Parathyroid adenoma (tissue), 2 donors: ENCODE data around the gene HS6ST2.

ENCODE experiments used
- H2AFZ ChIP-seq: fragments of 300-600 bp; sonication (generic); one replicate; pipeline ENCODE4 v1.7.0; 2017; ENCODE audit warnings: antibody characterized with exemption, mild to moderate bottlenecking
- H3K27ac ChIP-seq: fragments of 300-600 bp; sonication (generic); one replicate; pipeline ENCODE4 v1.7.0; 2017
- H3K27me3 ChIP-seq: fragments of 300-600 bp; sonication (generic); one replicate; pipeline ENCODE4 v1.7.0; 2017; ENCODE audit warnings: low read length; ENCODE audit not compliant: control insufficient read depth, insufficient read depth
- H3K36me3 ChIP-seq: fragments of 300-600 bp; sonication (generic); one replicate; pipeline ENCODE4 v1.7.0; 2017; ENCODE audit warnings: low read length; ENCODE audit not compliant: control insufficient read depth, insufficient read depth
- H3K4me1 ChIP-seq: fragments of 300-600 bp; sonication (generic); one replicate; pipeline ENCODE4 v1.7.0; 2017; ENCODE audit warnings: control low read depth
- H3K4me2 ChIP-seq: fragments of 300-600 bp; sonication (generic); one replicate; pipeline ENCODE4 v1.7.0; 2017; ENCODE audit warnings: low read length
- H3K4me3 ChIP-seq: fragments of 300-600 bp; sonication (generic); one replicate; pipeline ENCODE4 v1.7.0; 2017; ENCODE audit warnings: low read depth, low read length
- H3K79me2 ChIP-seq: fragments of 300-600 bp; sonication (generic); one replicate; pipeline ENCODE4 v1.7.0; 2017; ENCODE audit warnings: control low read depth
- H3K9ac ChIP-seq: fragments of 300-600 bp; sonication (generic); one replicate; pipeline ENCODE4 v1.7.0; 2017; ENCODE audit warnings: mild to moderate bottlenecking
- H3K9me3 ChIP-seq: fragments of 300-600 bp; sonication (generic); one replicate; pipeline ENCODE4 v1.7.0; 2017; ENCODE audit warnings: low read length; ENCODE audit not compliant: control insufficient read depth
- TF ChIP-seq, protein P1 (sequence below): fragments of 300-600 bp; sonication (generic); IDR thresholded peaks from one replicate; pipeline ENCODE4 v1.7.0; 2017; ENCODE audit warnings: antibody characterized with exemption, mild to moderate bottlenecking
- donor health status: primary hyperparathyroidism.

HS6ST2 gene

GRCh38 chrX:132745593-132745992 is 212.8 kb downstream of the HS6ST2 start:
- Histone ChIP-seq H3K79me2 (no peaks in the 10 kb centered on the region), H2AFZ (no peak overlapping the region), H3K36me3 (no peaks in the 10 kb centered on the region), H3K4me1 (no peaks in the 10 kb centered on the region), H3K4me2 (no peak overlapping the region), H3K27ac (no peak overlapping the region), H3K27me3 (no peaks in the 10 kb centered on the region), H3K4me3 (no peak overlapping the region), H3K9ac (no peak overlapping the region), H3K9me3 (no peaks in the 10 kb centered on the region)
- TF ChIP-seq, protein P1, sequence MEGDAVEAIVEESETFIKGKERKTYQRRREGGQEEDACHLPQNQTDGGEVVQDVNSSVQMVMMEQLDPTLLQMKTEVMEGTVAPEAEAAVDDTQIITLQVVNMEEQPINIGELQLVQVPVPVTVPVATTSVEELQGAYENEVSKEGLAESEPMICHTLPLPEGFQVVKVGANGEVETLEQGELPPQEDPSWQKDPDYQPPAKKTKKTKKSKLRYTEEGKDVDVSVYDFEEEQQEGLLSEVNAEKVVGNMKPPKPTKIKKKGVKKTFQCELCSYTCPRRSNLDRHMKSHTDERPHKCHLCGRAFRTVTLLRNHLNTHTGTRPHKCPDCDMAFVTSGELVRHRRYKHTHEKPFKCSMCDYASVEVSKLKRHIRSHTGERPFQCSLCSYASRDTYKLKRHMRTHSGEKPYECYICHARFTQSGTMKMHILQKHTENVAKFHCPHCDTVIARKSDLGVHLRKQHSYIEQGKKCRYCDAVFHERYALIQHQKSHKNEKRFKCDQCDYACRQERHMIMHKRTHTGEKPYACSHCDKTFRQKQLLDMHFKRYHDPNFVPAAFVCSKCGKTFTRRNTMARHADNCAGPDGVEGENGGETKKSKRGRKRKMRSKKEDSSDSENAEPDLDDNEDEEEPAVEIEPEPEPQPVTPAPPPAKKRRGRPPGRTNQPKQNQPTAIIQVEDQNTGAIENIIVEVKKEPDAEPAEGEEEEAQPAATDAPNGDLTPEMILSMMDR, result no peak

- Histone ChIP-seq H3K79me2 (no peaks in the 10 kb centered on the region), H3K27ac (no peak overlapping the region), H3K9ac (no peak overlapping the region), H3K4me2 (no peak overlapping the region), H3K4me3 (no peak overlapping the region), H3K27me3 (no peaks in the 10 kb centered on the region), H3K36me3 (no peaks in the 10 kb centered on the region), H3K4me1 (no peaks in the 10 kb centered on the region), H3K9me3 (no peaks in the 10 kb centered on the region), H2AFZ (no peak overlapping the region)
- TF ChIP-seq, protein P1, result no peak
Observed at GRCh38 chrX:132744470-132744869, 214.0 kb downstream of the HS6ST2 start.

DNA sequence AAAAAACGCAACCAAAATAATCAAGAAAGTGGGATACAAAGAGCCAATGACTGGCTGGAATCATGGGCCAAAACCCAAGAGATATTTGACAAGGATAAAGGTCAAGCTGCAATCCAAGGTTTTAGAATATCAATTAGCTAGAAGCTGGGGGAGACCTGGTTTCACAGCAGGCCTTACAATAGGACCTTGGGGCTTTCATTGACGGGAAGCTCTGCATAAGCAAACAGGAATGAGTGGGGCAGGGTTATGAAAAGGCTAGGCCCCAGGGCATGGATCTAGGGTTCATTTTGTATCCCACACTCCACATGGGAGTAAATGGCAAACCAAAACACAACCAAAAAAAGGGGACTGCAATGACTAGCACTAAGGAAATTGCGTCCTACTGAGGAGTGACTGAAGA is 215.3 kb downstream of the HS6ST2 start:
- Histone ChIP-seq H3K27ac (no peak overlapping the region), H3K27me3 (no peaks in the 10 kb centered on the region), H3K4me2 (no peak overlapping the region), H3K36me3 (no peaks in the 10 kb centered on the region), H3K79me2 (no peaks in the 10 kb centered on the region), H3K9ac (no peak overlapping the region), H3K4me1 (no peaks in the 10 kb centered on the region), H3K9me3 (no peaks in the 10 kb centered on the region), H3K4me3 (no peak overlapping the region), H2AFZ (no peak overlapping the region)
- TF ChIP-seq, protein P1, result no peak

GRCh38 chrX:132742246-132742645 is 216.2 kb downstream of the HS6ST2 start:
- Histone ChIP-seq H3K36me3 (no peaks in the 10 kb centered on the region), H3K27ac (no peak overlapping the region), H3K4me3 (no peak overlapping the region), H3K79me2 (no peaks in the 10 kb centered on the region), H3K4me2 (no peak overlapping the region), H3K27me3 (no peaks in the 10 kb centered on the region), H3K4me1 (no peaks in the 10 kb centered on the region), H3K9ac (no peak overlapping the region), H2AFZ (no peak overlapping the region), H3K9me3 (no peaks in the 10 kb centered on the region)
- TF ChIP-seq, protein P1, result no peak

DNA sequence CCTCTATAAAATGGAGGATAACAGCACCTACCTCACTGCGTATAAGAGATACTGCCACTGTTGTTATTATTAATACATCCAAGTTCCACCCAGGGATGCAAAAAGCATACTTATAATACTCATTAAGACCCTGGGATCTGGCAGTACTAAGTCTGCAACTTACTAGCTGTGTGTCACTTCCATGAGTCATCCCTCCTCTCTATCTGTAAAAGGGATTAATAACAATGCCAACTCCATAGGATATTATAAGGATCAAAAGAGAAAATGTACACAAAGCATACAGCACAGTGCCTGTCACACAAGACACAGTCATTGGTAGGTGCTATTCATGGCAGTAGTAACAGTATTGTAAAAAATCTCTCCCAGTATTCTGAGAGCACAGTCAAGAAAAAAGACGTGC is 216.7 kb downstream of the HS6ST2 start:
- no peak overlapping the region for H3K27ac ChIP-seq
- H3K79me2 ChIP-seq, result no peaks in the 10 kb centered on the region
- H2AFZ ChIP-seq, result no peak overlapping the region
- no peak overlapping the region for H3K9ac ChIP-seq
- H3K4me1 ChIP-seq, result no peaks in the 10 kb centered on the region
- no peaks in the 10 kb centered on the region for H3K9me3 ChIP-seq
- no peaks in the 10 kb centered on the region for H3K36me3 ChIP-seq
- no peaks in the 10 kb centered on the region for H3K27me3 ChIP-seq
- no peak overlapping the region for H3K4me3 ChIP-seq
- no peak overlapping the region for H3K4me2 ChIP-seq
- TF ChIP-seq, protein P1, result no peak
